ENCODE data around the gene SSH2. TPM values are rescaled to one million over a fixed set of nuclear protein-coding genes. Genes with fewer than 3 reads are reported as not detected.

SSH2 gene
- total RNA-seq, 2 experiments from 2014 or later = 62.9 to 65.8 TPM

DNA sequence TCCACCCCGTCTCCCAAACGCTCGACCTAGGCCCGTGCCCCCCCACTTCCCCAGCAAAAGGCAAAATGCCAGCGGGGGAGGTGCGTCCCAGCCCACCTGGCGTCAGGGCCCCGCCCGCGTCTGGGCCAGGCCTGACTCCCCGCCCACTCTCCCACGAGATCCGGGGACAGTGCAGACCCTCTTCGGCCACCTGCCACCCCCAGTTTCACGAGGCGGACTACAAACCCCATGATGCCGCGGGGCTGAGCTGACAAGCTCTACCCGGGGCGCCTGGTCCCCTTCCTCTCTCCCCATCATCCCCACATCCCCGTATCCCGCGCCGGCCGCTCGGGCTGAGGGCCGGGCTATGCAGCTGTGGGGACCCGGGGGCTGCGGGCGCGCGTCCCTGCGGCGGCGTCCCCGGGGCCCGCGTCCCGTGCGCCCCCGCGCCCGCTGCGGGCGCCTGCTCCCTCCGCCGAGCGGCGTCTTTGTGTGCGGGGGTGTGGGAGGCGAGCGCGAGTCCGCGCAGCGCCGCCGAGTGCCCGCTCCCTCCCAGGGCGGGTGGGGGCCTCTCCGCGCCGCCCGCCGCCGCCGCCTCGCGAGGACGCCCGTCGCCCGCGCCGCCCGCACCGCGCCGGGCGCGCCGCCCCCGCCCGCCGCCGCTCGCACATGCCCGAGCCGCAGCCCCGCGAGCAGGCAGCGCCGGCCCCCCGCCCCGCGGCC, 337.0 kb downstream of the SSH2 start, which contains the start of gene ANKRD13B:
Gene ANKRD13B, plus strand, starts transcription at position 283 of the 702 bp plus-strand sequence. CDS start 490 bp downstream, outside the sequence.
- Mint-ChIP-seq H3K27me3 (no peaks in the 10 kb centered on the region), H3K4me1 (peaks cover 44% of the 10 kb centered on the region), H3K4me3 (peak within 1 kb of the TSS; percentile 70), H3K27ac (no peak within 1 kb of the TSS), H3K36me3 (ENCODE audit: low read depth) (no peaks in the 10 kb centered on the region), H3K9me3 (no peaks in the 10 kb centered on the region)
- ChIA-PET POLR2A (interaction anchor here (0.9 to 4.5 kb wide), 6 partner anchors 13 to 338 kb away, joined by 3 to 89 read pairs (median 9); partner anchors contain the start of genes ABHD15 and TP53I13), CTCF (interaction anchor here (0.7 to 4.8 kb wide), 12 partner anchors 12 to 223 kb away, joined by 3 to 75 read pairs (median 6); no protein-coding TSS in a partner anchor)
- peak; percentile 50 for DNase-seq

DNA sequence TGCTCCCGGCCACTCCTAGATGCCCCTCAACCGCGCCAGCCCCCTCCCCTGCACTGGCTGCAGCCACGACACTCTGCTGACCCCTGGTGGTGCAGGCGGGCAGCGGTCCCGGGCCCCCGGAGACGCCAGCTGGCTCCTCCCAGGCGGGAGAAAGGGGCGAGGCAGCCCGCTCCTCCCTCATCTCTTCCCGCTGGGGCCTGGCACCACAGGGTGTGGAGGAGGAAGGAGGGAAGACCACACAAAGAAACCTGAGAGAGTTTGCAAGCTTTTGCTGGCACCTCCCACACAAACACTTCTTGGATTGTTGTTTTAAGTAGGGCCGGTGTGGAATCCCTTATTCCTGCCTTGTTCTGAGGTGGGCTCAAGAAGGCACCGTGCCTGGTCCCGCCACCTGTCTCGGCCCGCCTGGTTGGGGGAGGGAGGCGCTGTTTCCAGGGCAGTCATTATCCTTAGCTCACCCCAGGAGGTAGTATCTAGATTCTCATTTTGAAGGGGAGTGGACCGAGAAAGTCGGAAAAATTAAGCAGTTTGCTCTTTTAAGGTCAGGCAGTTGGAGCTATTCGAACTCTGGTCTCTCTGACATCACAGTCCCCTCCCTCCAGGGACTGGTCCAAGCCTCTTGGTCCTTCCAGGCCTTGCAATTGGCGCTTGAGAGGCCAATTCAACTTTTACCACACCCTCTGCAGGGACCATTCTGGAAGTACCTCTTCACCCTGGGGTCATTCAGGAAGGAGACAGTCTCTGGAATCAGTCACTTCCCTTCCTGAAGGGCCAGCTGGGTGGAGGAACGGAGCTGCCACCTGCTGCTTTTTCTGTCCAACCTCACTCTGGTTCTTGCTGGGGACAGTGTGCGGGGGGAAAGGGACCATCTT, 338.1 kb downstream of the SSH2 start:
- Mint-ChIP-seq H3K27me3 (no peaks in the 10 kb centered on the region), H3K36me3 (ENCODE audit: low read depth) (no peaks in the 10 kb centered on the region), H3K9me3 (no peaks in the 10 kb centered on the region), H3K4me1 (peaks cover 54% of the 10 kb centered on the region), H3K27ac (peak overlapping the region; percentile 59), H3K4me3 (peak overlapping the region; percentile 68)
- DNase-seq = peak; percentile 83
- ChIA-PET CTCF (interaction anchor here (0.7 to 4.8 kb wide), 22 partner anchors 11 to 502 kb away, joined by 3 to 75 read pairs (median 4); no protein-coding TSS in a partner anchor), POLR2A (interaction anchor here (0.7 to 4.5 kb wide), 10 partner anchors 10 to 1188 kb away, joined by 3 to 89 read pairs (median 4); partner anchors contain the start of genes ABHD15, SSH2 and TP53I13)

DNA sequence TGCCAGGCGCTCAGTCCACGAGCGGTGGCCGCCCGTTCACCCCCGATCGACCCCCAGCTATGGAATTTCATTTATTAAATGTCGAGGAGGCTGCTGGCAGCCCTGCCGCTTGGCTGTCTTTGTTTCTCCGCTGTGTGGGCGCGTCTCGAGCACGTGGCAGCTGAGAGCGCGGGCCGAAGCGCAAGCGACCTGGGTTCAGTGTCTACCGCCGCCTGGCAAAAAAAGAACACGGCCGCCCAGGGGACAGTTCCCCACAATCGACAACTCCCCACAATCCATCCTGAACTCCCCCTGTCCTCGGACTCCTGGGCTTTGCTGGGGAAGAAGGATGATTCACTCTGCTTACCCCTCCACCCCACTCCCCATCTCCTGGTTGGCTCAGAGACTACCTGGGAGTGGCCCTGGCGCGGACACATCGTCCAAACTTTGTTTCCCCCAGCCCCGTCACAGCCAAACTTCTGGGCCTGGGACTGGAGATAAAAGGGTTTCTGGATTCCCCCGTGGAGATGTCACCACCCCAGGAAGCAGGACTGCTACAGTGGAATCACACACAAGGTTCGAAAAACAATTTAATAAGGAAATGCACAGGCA, 338.8 kb downstream of the SSH2 start:
- no peaks in the 10 kb centered on the region for H3K27me3 Mint-ChIP-seq
- no peaks in the 10 kb centered on the region for H3K36me3 Mint-ChIP-seq (ENCODE audit: low read depth)
- POLR2A ChIA-PET = interaction anchor here (1.1 to 4.5 kb wide), 6 partner anchors 9 to 339 kb away, joined by 3 to 89 read pairs (median 9); partner anchors contain the start of genes ABHD15, SSH2 and TP53I13
- peak overlapping the region; percentile 59 for H3K27ac Mint-ChIP-seq
- peak overlapping the region; percentile 47 for H3K4me3 Mint-ChIP-seq
- no peaks in the 10 kb centered on the region for H3K9me3 Mint-ChIP-seq
- CTCF ChIA-PET = interaction anchor here (0.7 to 4.8 kb wide), 21 partner anchors 10 to 502 kb away, joined by 3 to 75 read pairs (median 4); partner anchors contain the start of genes ABHD15 and TP53I13
- DNase-seq = no peak
- peaks cover 60% of the 10 kb centered on the region for H3K4me1 Mint-ChIP-seq

DNA sequence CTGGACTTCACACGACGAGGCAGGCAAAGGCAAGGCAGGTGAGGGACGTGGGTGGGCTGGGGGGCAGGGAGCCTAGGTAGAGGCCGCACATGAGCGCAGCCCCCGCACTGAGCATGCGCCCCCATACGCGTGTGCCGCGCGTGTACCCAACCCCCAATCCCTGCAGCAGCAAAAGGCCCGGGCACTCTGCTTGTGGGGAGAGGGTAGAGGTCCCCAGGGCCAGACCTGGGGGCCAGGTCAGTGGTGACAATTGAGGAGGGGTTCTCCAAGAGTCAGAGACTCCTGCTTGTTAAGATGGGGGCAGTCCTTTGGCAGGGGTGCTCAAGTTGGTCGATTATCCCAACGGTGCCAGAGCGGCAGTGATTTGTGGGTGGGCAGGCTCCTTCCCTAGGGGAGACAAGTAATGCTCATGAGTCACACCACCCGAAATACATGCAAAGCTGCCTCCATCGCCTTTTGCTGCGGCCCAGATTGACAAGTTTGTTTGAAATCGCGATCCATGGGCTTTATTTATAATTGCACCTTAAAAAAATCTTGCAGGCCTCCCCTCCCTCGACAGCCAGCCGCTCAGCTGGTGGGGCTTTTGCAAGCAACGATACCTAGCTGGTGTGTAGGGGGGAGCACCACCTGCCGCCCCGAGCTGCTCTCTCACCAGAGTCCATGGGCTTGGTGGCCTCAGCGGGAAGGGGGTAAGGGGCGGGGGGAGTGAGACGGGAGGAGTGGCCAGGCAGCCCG, 339.4 kb downstream of the SSH2 start:
- ChIA-PET POLR2A (interaction anchor here (1.1 to 4.5 kb wide), 6 partner anchors 8 to 339 kb away, joined by 3 to 89 read pairs (median 9); partner anchors contain the start of genes ABHD15, SSH2 and TP53I13), CTCF (interaction anchor here (0.7 to 4.8 kb wide), 12 partner anchors 10 to 476 kb away, joined by 3 to 75 read pairs (median 4); partner anchors contain the start of genes ABHD15 and TP53I13)
- H3K27ac Mint-ChIP-seq = peak overlapping the region; percentile 84
- H3K36me3 Mint-ChIP-seq (ENCODE audit: low read depth) = no peaks in the 10 kb centered on the region
- DNase-seq = no peak
- no peaks in the 10 kb centered on the region for H3K9me3 Mint-ChIP-seq
- no peaks in the 10 kb centered on the region for H3K27me3 Mint-ChIP-seq
- H3K4me1 Mint-ChIP-seq = peaks cover 65% of the 10 kb centered on the region
- H3K4me3 Mint-ChIP-seq = peak overlapping the region; percentile 77

DNA sequence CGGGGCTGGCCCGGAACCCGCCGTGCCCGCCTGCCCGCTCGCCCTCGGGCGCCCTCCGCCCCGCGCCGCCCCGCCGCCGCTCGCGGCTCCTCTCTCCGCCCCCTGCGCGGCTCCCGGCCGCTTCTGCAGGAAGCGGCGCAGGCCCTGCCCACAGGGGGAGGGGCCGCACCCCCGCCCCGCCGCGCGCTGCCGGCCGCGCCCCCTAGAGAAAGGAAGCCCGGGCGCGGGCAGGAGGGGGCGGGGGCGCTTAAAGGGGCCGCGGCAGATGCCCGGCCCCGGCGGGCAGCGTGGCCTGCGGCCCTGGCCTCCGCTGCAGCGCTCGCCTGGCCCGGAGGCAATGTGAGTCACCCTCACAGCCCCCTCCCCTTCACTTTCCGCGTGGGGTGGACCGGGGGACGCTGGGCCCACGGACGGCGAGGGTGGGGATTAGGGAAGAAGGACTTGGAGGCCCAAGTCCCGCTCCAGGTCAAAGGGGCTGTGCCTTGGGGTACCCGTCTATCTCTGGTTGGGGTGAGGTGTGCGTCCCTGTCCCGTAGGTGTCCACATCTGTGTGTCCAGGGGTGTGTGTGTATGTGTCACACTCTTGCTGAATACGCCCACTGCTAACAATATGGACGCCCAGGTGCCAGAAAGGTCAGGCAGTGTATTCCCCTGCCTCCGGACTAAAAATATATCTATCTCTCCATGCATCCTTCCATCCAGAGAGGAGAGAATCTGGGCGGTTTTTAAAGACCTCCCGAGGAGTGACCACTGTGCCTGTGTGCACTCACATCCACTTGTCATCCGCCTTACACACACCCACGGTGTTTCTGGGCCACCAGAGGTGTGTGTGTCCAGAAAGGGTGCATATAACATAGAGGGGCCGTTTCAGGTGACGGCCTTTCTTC, 340.3 kb downstream of the SSH2 start, which contains the start of gene GIT1:
Gene GIT1, minus strand, starts transcription at position 125 of the 887 bp plus-strand sequence. CDS start 270 bp downstream, outside the sequence.
- CTCF ChIA-PET = interaction anchor here (2.7 to 4.8 kb wide), 5 partner anchors 9 to 220 kb away, joined by 8 to 75 read pairs (median 22); no protein-coding TSS in a partner anchor
- H3K36me3 Mint-ChIP-seq (ENCODE audit: low read depth) = no peaks in the 10 kb centered on the region
- H3K9me3 Mint-ChIP-seq = no peaks in the 10 kb centered on the region
- peak within 1 kb of the TSS; percentile 86 for H3K27ac Mint-ChIP-seq
- peaks cover 72% of the 10 kb centered on the region for H3K4me1 Mint-ChIP-seq
- peak within 1 kb of the TSS; percentile 97 for H3K4me3 Mint-ChIP-seq
- no peaks in the 10 kb centered on the region for H3K27me3 Mint-ChIP-seq
- POLR2A ChIA-PET = interaction anchor here (1.4 to 4.9 kb wide), 5 partner anchors 17 to 341 kb away, joined by 7 to 61 read pairs (median 24); partner anchors contain the start of genes ABHD15, SSH2 and TP53I13
- peak; percentile 88 for DNase-seq

DNA sequence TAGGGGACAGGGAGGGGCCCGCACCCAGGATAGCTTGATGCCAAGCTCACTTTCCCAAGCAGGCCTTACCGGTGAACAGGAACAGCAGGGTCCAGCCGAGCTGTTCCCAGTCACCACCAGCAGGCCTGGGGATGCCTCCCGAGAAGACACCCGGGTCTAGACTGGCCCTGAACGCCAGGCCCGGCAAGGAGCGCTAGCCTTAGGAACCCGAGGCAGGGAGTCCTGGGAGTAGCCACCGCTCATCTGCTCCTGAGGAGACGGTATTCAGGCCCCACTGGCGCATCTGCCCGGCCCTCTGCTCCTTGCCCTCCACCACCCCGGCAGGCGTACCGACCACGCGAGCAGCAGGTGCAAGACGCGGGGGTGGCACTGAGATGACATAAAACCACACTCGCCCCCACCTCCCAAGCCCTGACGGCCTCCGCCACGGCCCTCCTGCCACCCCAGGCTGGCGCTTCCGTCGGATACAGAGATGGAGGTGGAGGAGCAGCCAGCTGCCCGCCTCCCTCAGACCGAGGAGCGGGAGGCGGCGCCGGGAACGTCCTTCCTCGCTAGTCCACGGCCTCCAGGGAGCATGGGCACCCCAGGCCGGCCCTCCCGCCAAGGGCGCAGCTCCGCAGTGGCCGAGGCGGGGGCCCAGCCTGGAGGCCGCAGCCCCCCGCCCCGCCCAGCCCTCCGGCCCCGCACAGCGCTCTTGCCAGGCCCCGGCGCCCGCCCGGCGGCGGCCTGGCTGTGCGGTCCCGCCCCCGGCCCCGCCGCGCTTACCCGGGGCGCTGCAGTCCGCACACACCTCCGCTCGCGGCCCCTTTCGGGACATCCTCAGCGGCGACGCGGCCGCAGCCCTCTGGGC, 341.2 kb downstream of the SSH2 start:
- ChIA-PET POLR2A (interaction anchor here (0.9 to 4.9 kb wide), 8 partner anchors 12 to 342 kb away, joined by 3 to 61 read pairs (median 6); partner anchors contain the start of genes ABHD15, SSH2 and TP53I13), CTCF (interaction anchor here (0.6 to 2.7 kb wide), 8 partner anchors 10 to 325 kb away, joined by 3 to 19 read pairs (median 4); no protein-coding TSS in a partner anchor)
- peak; percentile 53 for DNase-seq
- Mint-ChIP-seq H3K27ac (peak overlapping the region; percentile 86), H3K9me3 (no peaks in the 10 kb centered on the region), H3K4me3 (peak overlapping the region; percentile 97), H3K36me3 (ENCODE audit: low read depth) (peaks cover 1% of the 10 kb centered on the region), H3K4me1 (peaks cover 74% of the 10 kb centered on the region), H3K27me3 (no peaks in the 10 kb centered on the region)

DNA sequence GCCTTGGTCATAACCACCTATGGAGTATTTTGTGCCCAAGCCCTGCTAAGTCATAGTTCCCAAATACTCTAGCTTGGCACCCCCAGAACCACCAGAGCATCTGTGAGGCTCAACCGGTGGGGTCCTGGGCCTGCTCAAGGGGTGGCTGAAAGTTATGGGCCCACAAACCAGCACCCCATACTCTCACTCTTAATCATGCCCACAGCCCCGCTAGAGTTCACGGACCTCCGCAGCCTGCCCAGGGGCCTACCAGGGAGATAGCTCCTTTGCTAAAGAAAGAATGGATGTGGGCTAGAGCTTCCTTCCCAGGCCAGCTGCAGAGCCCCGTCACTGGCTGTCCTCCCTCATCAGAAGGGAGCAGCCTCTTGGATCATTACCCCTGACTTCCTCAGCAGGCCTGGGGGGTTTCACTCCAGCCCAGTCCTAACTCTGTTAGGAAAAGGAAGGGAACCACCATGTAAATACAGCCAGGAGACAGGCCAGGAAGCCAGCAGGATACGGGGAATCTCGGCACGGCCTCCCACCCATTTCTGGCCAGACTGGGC, 341.9 kb downstream of the SSH2 start:
- POLR2A ChIA-PET = interaction anchor here (0.9 to 4.9 kb wide), 8 partner anchors 11 to 343 kb away, joined by 3 to 61 read pairs (median 6); partner anchors contain the start of genes ABHD15, SSH2 and TP53I13
- peak overlapping the region; percentile 97 for H3K4me3 Mint-ChIP-seq
- no peak for DNase-seq
- no peaks in the 10 kb centered on the region for H3K27me3 Mint-ChIP-seq
- H3K36me3 Mint-ChIP-seq (ENCODE audit: low read depth) = peaks cover 8% of the 10 kb centered on the region
- no peaks in the 10 kb centered on the region for H3K9me3 Mint-ChIP-seq
- H3K4me1 Mint-ChIP-seq = peaks cover 80% of the 10 kb centered on the region
- peak overlapping the region; percentile 86 for H3K27ac Mint-ChIP-seq
- CTCF ChIA-PET = interaction anchor here (0.6 to 2.7 kb wide), 8 partner anchors 9 to 326 kb away, joined by 3 to 19 read pairs (median 4); no protein-coding TSS in a partner anchor

DNA sequence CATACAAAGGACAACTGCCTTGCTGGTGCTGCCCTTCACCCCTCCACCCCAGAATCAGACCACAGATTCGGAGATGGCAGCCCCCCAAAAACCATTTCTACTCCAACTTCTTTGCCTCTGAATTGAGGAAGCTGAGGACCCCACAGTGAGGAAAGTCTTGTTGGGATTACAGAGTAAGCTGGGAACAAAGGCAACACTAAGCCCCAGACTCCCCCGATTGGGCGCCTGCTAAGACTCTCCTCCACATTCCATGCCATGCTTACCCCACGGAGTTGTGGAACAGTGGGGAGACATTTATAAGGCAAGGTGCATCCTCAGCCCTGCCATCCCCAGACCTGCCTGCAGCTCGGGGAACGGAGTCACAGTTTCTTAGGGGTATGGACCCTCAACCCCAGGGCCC, 342.4 kb downstream of the SSH2 start:
- Mint-ChIP-seq H3K4me1 (peaks cover 77% of the 10 kb centered on the region), H3K36me3 (ENCODE audit: low read depth) (peaks cover 12% of the 10 kb centered on the region), H3K27me3 (no peaks in the 10 kb centered on the region), H3K27ac (peak overlapping the region; percentile 44), H3K9me3 (no peaks in the 10 kb centered on the region), H3K4me3 (peak overlapping the region; percentile 97)
- CTCF ChIA-PET = interaction anchor here (1.0 to 3.1 kb wide), 7 partner anchors 8 to 192 kb away, joined by 3 to 19 read pairs (median 6); no protein-coding TSS in a partner anchor
- no peak for DNase-seq
- POLR2A ChIA-PET = interaction anchor here (1.0 to 4.9 kb wide), 5 partner anchors 18 to 343 kb away, joined by 5 to 61 read pairs (median 8); partner anchors contain the start of genes ABHD15, SSH2 and TP53I13

DNA sequence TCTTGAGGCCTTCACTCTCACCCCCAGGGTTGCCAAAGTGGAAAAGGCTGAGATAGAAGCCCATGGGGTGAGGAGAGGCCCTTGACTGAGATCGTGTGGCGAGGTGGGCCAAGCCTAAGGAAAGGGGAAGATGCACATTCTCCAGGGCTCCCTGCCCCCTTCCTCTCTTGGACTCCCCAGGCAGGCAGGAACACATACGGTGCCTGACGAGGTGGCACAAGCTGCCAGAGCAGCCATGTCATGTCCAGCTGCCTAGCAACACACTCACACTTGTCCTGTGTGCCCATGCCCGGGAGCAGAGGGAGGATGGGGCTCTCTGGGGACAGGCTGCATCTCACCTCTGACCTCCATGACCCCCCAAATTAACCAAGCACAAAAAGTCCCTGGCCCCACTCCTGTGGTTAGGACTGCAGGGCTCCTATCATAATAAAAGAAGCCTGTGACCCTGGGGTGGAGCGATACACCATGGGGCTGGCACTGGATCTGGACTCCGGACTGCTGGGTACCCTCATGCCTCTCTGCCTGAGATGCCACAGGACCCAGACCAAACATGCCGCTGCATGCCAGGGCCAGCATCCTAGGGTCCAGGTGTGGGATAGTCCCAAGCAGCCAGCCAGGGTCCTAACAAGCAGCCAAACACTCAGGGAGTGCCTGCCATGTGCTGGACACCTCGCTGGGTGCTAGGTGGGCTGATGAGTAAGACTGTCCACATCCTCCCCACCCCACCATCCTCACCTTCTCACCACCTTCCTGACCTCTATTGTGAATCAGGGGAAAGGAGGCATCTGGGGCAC, 343.2 kb downstream of the SSH2 start:
- no peaks in the 10 kb centered on the region for H3K9me3 Mint-ChIP-seq
- H3K4me3 Mint-ChIP-seq = peak overlapping the region; percentile 97
- H3K36me3 Mint-ChIP-seq (ENCODE audit: low read depth) = peaks cover 15% of the 10 kb centered on the region
- ChIA-PET POLR2A (interaction anchor here (0.8 to 4.9 kb wide), 6 partner anchors 17 to 447 kb away, joined by 3 to 61 read pairs (median 6); partner anchors contain the start of genes ABHD15, SSH2 and TP53I13), CTCF (interaction anchor here (0.7 to 3.1 kb wide), 9 partner anchors 14 to 217 kb away, joined by 3 to 19 read pairs (median 4); no protein-coding TSS in a partner anchor)
- peaks cover 73% of the 10 kb centered on the region for H3K4me1 Mint-ChIP-seq
- H3K27ac Mint-ChIP-seq = peak overlapping the region; percentile 44
- H3K27me3 Mint-ChIP-seq = no peaks in the 10 kb centered on the region
- DNase-seq = no peak

Data from activated CD4-positive, alpha-beta memory T cell treated with anti-CD3 and anti-CD28 coated beads, Interleukin-2, amount 10 ng/mL, durations not matched to agents 7 days and 5 days (primary cell).